ENCODE results near the gene CYP2J2.

- TF ChIP-seq CTCF (conservative IDR thresholded peaks at IDR 0.05; ENCODE audit: low read length), result no peak
- TF ChIP-seq EZH2phosphoT487 (IDR thresholded peaks at IDR 0.05; ENCODE audit: borderline replicate concordance, low read depth, low read length), result no peak
These were observed 2.4 kb upstream of the CYP2J2 start for GRCh38 chr1:59928996-59929395.

Measured in OCI-LY7 (cell line).